HG02840 (cell line): ENCODE measurements around the gene ZNF555.

Experiments
- ATAC-seq: cut with Tn5 transposase; IDR thresholded peaks from one replicate; pipeline ENCODE4 v1.9.1; 2021; ENCODE audit warnings: mild to moderate bottlenecking, moderate library complexity, moderate number of reproducible peaks; ENCODE audit not compliant: unreplicated experiment, low FRiP score

ZNF555 gene

GRCh38 chr19:2906631-2907195, 65.4 kb downstream of the ZNF555 start:
- no peak for ATAC-seq
